HEK293T (cell line): ENCODE measurements around the gene KCNE4.

Experiments used
- BHLHE40 ChIP-seq: fragments of 450-650 bp; IDR thresholded peaks from 2 replicates; pipeline ENCODE4 v1.6.1; 2016; ENCODE audit warnings: mild to moderate bottlenecking, moderate library complexity, borderline replicate concordance
- FOXM1 ChIP-seq: fragments of 450-650 bp; IDR thresholded peaks from 2 replicates; pipeline ENCODE4 v1.6.1; 2017; ENCODE audit warnings: mild to moderate bottlenecking, borderline replicate concordance
- HDGF ChIP-seq: fragments of 450-650 bp; IDR thresholded peaks from 2 replicates; pipeline ENCODE4 v1.6.1; 2017; ENCODE audit warnings: antibody characterized with exemption, borderline replicate concordance
- TF ChIP-seq, protein P1 (sequence below): fragments of 450-650 bp; IDR thresholded peaks from 2 replicates; pipeline ENCODE4 v1.6.1; 2016

- TF ChIP-seq FOXM1 = no peak
- no peak for TF ChIP-seq HDGF
- TF ChIP-seq, protein P1, sequence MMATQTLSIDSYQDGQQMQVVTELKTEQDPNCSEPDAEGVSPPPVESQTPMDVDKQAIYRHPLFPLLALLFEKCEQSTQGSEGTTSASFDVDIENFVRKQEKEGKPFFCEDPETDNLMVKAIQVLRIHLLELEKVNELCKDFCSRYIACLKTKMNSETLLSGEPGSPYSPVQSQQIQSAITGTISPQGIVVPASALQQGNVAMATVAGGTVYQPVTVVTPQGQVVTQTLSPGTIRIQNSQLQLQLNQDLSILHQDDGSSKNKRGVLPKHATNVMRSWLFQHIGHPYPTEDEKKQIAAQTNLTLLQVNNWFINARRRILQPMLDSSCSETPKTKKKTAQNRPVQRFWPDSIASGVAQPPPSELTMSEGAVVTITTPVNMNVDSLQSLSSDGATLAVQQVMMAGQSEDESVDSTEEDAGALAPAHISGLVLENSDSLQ = no peak
- no peak for TF ChIP-seq BHLHE40
These were observed 9.3 kb upstream of the KCNE4 start for GRCh38 chr2:223042704-223043118.
